NCI-H748 (cell line): ENCODE results near the gene HDAC2.
"Not testable (repeated sequence)": the region's sequence is repeated elsewhere in the genome, so short reads cannot be mapped to it uniquely, and the experiment has no call there.

Experiments used
- DNase-seq: peaks from one replicate; lab custom pipeline; 2025; ENCODE audit not compliant: unreplicated experiment; lab: John Stamatoyannopoulos, UW

HDAC2 gene

DNA sequence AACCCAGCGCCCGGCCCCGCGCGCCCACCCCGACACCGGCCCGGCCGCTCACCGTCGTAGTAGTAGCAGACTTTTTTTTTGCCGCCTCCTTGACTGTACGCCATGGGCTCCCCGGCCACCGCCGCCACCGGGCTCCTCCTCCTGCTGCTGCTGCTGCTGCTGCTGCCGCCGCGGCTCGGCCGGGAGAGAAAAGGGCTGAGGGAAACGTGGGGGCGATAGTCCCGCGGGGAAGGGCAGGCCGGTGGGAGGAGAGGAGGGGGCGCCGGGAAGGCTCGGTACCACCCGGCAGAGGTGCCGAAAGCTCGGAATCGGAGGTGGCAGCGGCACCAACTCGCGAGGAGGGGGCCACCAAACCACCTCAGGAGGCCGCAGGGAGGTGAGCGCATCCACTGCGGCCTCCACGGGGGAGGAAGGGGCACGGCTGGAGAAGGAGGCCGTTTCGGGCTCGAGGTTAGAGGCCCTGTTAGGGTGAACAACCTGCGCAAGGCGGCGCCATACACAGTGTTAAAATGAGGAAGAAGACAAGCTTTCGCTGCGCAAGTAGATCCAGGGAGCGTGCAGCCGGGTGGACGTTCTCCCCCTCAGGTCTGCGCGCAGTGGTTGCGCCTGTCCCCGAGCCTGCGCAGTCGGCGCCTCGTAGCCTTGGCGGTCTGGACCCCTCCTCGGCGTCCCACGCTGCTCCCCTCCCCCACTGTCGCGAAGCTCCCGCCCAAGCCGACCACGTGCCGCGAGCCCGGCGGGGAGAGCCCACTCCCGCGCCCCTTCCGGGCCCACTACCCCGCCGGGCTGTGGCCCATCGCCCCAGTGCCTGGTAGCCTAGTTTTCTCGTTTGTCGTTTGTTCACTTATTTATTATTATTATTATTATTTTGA, at the start of gene HDAC2:
Gene HDAC2 (minus strand): TSS at position 344 of the 872 bp plus-strand sequence. CDS start 240 bp downstream, at position 104.
- DNase-seq: peak; percentile 92

DNA sequence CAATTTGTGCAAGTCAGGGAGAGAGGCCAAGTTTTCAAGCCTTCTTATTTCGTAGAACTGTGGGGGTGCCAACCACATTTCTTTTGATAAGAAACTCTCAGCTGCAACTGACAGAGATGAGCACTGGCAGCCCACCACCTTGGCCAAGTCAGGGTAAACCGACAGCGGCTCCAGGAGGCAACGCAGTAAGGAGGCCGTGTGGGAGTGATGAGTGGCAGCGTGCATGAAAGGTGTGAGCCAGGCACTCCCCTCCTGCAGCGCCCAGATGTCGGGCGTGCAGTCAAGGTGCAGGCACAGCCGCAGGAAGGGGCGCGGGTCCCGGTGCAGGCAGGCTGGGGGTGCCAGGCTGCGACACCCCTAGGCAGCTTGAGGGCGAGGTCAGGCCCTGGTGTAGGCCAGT, 49.2 kb upstream of the HDAC2 start:
- no peak for DNase-seq

DNA sequence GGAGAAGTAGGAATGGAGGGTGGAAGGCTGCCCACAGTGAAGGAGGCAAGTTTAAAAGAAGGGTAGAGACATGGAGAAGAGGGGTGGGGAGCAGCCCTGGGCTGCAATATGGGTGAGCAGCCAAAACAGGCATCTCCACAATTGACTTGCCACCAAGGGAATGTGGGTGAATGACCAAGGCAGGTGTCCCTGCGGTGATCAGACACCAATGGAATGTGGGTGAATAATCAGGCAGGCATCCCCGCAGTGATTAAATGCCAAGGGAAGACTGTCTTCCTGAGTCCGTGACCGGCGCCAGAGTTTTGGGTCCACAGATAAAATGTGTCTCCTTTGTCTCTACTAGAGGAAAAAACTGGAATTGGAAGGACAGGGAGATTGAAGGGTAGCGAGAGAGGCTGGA, 46.2 kb upstream of the HDAC2 start:
- not testable (repeated sequence) for DNase-seq

DNA sequence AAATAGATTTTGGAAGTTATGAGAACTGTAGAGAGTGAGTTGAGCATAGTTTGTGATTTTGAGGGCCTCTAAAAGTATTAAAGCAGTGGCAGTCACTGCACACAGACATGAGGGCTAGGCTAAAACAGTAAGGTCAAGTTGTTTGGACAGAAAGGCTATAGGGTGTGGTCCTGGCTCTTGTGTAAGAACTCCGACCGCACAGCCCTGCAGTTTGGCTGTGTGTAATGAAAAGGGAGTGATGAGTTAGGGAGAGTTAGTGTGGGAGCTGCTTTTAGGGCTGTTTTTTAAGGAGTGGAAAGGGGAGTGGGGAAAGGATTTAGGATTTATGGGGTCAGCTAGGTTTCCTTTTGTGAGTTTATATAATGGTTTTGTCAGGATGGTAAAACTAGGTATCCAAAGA, 43.2 kb upstream of the HDAC2 start:
- not testable (repeated sequence) for DNase-seq

DNA sequence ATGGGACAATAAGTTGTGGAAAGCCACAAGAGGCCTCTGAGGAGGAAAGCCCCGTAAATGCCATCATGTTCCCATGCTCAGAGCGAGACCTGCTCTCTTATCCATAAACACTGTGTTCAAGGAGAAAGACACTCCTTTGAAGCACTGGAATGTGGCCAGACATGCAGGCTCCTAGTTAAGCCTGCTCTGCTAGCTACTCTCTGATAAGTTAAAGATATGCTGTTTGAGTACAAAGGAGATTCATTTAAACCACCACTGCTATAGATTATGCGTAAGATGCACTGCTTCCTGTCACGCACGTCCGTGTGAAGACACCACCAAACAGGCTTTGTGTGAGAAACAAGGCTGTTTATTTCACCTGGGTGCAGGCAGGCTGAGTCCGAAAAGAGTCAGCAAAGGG, 40.5 kb upstream of the HDAC2 start:
- not testable (repeated sequence) for DNase-seq

DNA sequence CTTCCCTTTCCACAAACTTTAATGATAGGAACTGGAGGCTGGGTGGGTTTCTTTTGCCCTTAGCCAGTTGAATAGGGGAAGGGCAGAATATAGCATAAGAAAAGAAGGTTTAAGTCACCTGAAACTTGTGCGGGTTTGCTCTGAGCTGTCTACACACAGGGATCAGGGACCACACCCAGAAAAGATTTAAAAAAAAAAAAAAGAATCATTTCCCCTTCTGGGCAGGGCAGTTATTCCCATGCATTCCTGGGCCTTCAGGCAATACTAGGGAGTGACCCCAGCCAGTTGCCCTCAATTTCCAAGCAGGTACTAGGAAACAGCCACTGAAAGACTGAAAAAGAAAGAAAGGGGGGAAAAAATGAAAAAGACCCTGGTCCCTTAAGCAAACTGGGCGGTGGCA, 39.6 kb upstream of the HDAC2 start:
- DNase-seq: no peak

DNA sequence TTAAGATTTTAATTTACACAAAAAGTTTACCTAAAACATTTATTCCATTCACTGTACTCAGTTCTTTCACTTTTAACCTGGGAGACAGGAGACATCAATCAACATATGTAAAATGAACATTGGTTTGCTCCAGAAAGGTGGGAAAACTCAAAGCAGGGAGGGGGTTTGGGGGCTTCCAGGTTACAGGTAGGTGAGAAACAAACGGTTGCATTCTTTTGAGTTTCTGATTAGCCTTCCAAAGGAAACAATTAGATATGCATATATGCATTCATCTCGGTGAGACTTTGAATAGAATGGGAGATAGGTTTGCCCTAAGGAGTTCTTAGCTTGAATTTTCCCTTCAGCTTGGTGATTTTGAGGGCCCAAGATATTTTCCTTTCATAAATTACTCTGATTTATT, 38.2 kb upstream of the HDAC2 start:
- no peak for DNase-seq

DNA sequence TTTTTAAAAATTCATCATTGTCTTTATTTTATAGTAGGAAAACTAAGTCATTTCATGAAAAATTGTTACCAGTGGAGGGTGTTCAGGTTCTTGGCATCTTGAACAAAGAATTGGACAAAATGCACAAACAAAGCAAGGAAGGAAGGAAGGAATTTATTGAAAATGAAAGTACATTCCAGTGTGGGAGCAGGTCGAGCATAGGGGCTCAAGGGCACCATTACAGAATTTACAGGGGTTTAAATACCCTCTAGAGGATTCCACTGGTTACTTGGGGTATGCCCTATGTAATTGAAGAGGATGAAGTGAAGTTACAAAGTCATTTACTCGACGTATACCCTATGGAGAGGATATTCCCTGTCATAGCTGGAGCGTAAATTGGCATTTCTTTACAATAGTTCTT, 37.4 kb upstream of the HDAC2 start:
- DNase-seq: no peak

DNA sequence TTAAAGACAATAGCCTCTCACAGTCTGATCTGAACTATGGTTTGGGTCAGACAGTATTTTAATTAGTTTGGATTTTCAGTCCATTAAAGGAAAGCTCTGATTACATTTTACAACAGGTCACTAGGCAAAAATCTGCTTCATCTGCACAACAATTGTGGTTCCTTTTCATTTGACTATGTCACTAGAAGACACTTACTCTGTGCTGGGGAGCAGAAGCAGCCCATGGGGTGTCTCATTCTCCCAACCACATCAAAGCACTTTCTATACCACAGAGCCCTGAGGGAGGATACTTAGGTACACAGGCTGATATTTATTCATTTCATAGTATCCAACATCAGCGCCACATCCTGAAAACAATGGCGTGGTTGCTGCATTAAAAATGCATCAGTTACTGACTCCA, 36.6 kb upstream of the HDAC2 start:
- DNase-seq: no peak

DNA sequence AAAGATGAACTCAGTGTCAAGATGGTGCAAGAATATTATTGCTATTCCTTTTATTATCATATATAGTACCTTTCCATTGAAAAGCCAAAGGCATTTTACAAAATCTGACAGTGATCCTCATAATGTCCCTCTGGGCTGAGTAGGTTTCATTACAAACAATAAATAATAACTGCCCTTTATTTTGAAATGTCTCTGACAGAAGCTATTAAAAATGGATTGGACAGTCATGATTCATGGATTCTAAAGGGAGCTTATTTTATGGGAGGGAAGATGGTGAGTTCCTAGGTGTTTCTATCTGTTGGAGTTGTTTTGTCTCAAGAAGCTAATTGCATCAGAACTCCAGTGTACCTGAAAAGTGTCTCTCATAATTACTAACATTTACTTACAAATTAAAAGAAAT, 30.4 kb upstream of the HDAC2 start:
- DNase-seq: no peak

DNA sequence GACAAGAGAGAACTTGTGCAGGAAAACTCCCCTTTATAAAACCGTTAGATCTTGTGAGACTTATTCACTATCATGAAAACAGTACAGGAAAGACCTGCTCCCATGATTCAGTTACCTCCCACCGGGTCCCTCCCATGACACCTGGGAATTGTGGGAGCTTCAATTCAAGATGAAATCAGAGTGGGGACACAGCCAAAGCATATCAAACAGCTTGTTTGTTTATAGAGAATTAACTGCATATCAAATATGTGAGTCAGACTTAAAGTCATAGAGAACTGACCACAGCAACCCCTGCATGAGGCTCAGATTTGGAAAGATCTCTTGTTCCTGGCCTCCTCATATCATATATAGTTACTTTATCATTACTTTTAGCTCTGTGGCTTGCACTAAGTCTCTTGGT, 29.1 kb upstream of the HDAC2 start:
- no peak for DNase-seq

DNA sequence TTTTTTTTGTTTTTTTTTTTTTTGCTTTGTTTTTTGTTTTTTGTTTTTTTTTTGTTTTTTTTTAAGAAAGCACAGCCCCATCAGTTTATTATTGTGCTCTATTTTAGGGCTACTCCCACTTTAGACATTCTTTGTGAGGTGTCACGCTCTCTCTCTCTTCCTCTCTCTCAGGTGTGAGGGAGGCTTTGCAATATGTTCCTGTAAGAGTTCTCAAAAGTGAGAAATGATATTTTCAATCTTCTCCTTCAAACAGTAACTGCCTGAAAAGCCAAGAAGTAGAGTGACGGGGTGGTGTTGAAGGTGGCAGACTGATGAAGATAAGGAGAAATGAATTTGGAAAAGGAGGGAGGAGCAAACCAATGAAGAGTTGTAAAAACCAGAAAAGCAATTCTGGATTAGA, 28.3 kb upstream of the HDAC2 start:
- DNase-seq: no peak

DNA sequence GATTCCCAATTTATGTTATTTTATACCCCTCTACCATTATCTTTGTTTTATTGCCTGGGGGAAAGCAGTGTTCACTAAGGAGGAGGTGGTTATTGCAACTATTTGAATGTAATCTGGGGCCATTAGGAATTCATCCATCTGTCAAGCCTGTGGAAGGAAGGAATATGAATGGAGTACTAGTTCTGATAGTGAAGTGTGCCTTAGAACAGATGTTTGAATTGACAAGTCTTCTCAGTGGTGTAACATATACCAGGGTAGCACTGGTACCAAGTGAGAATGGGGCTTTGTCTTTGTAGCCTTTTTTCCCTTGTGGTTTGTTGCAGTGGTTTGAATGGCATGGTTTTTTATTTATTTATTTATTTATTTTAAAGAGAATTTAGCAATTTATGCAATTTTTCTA, 27.9 kb upstream of the HDAC2 start:
- no peak for DNase-seq

DNA sequence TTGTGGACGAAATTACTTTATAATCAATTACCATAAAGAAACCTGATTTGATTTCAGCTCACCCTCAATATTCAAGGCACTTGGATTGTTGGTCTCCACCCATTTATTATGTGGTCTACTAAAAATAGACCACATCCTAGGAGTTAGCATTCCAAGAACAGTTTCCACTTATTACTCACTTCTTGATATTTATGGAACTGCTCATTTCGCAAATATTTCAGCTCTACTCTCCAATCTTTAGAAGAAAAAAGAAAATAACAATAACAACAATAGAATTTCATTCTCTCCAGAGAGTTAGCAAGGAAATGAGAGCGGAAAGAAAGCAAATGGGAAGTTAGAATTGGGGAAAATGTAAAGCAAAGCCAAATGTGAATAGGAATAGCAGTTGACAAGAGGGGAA, 26.2 kb upstream of the HDAC2 start:
- no peak for DNase-seq

DNA sequence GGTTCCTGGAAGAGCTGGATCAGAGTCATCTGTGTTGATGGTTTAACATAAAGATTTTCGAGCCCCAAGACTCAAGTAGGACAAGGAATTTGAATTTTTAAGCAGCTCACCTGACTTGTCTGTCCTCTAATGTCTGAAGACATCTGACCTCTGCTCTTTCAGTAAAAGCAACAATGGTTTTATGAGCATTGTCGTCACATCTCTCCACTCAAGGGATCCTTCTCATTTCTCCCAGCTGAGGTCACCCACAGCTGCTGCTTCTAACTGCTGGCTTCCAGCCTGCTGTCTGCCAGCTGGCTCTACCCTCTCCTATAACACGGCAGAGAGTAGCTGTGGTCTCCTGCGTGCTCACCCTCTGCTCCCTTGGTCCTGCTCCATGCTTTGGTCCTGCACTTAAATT, 24.7 kb upstream of the HDAC2 start:
- DNase-seq: peak; percentile 47

DNA sequence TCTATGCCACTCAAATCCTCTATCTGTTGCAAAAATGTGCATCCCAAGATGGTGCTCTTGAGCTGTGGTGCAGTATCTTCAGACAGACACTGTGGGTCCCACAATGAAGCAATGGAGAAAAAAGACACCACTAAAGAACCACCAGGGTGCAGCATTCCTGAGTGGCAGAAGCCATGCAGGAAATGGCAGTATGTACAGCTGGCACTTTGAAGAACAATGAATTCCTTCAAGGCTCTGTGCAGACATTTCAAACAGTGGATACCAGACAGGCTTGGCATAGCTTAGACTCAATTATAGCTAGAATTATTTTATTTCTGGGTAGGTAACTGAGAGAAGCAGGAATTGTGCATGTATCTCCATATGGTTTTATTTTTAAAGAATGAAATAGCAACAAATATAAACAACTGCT, 24.0 kb upstream of the HDAC2 start:
- peak; percentile 86 for DNase-seq

DNA sequence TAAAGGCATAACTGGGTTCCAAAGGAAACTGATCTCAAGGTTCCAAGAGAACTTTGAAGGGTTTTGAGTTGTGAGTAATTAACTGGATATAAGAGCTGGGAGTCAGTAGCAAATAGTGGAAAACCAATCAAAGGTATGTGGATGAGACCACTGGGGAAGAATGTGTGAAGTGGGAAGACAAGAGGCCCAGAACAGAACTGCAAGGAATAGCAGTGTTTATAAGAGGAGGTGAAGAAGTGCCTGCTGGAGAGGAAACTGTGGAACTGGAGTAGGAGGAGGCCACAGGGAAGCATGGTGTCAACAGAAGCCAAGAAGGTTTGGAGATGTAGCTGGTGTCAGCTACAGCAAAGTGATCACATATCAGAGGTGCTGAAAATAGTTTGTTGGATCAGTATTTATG, 18.7 kb upstream of the HDAC2 start:
- DNase-seq: no peak

DNA sequence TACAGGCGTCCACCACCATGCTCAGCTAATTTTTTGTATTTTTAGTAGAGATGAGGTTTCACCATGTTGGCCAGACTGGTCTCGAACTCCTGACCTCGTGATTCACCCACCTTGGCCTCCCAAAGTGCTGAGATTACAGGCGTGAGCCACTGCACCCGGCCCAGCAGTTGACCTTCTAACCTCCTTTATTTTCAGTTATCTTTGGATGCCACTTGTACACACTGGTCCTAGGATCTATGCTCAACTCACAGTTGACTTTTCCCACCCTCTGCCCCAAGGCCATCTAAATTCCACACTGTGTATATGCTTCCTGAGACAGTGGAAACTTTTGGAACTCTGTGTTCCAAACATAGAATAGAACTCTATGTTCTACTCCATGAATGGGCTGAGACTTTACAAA, 11.7 kb upstream of the HDAC2 start:
- not testable (repeated sequence) for DNase-seq

DNA sequence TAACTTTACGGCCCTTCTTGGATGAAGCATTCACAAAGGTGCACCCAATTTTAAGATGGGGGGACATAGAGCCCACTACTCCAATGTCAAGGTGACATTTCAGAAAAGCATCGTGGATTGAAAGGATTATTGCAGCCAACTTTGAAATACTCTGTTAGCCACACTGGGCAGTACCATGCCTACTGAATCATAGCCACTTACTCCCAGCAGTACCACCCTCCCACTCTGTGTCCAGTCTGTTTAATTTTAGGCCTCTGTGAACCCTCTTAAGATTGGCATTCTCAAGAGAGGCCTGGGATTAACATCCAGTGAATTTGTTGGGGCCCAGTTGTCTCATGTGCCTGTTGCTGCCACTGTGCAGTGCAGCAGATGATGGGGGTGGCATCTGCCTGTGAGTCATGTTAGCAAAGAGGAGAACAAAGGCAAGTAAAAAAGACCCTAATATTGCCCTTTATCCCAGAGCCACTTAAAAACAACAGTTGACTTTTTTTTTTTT, 11.2 kb upstream of the HDAC2 start:
- no peak for DNase-seq

DNA sequence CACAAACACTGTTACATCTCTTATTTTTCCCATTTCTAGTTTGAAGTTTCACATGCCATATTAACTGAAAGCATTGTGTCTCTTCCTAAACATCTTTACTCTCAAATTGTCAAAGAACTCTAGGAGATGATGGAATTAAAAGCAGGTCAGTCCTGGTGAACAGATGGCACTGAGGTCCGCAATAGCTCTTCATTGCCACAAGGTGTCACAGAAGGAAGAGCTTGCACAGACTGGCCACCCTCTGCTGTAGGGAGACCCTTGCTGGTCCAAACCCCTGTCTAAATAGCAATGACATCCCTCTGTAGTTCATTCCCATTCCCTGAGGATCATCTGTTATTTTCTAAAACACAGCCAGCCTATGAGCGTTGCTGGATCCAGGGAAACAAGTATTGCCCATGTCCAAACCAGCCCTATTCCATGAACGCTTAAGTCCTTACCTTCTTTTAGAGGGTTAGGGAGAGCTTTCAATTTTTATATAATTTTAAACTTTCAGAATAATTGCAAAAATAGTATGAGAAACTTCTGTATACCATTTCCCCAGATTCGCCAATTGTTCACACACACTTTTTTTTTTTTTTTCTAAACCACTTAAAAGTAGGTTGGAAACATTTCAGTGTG, 10.1 kb upstream of the HDAC2 start:
- DNase-seq: peak; percentile 70

DNA sequence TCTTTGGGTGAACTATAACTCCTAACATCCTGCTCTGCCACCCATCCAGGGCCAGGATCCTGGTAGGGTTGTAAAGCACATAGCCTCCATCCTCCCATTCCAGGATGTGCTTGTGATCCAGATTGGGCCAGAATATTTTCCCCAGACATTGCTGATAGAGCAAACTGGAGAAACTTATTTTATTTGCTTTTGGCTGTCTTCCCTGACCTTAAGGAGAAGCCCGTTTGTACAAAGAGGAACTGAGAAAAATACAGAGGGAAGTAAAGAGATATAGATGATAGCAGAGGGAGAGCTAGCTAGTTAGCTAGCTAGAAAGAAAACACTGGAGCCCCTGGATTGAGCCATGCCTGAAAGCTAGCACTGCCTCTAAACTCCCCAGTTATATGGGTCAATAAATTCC, 9.0 kb upstream of the HDAC2 start:
- DNase-seq: no peak

DNA sequence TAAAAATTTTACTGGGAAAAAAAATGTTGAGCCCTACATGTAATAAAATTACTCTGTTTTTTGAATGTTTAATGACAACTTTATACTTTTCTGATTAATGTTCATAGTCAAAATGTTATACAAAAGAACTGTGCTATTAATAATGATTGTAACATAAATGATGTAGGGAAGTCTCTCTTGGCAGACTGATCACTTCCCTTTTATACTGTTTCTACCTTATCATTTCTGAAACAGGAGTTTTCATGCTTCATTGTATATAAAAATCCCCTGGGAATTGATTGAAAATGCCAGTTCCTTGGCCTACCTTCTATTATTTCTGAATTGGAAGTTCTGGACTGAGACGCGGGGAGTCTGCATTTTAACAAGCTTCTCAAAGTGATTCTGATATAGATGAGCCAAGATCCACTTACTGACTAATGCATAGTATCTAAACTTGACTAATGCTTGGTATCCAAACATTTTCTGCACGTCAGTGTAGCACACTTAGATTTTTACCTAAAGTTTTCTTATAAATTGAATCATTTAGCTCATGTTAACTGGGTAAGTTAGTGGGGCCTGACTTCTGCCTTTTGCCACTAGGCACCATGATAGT, 7.2 kb upstream of the HDAC2 start:
- no peak for DNase-seq
